Left forelimb (tissue), 1 donor: ENCODE results near the gene PDCD2L.
"Not testable (repeated sequence)": the region's sequence is repeated elsewhere in the genome, so short reads cannot be mapped to it uniquely, and the experiment has no call there.

ENCODE experiments used
- DNase-seq: peaks from one replicate; pipeline ENCODE4 v3.0.0-alpha.2; 2018; ENCODE audit warnings: low spot score

Gene PDCD2L

DNA sequence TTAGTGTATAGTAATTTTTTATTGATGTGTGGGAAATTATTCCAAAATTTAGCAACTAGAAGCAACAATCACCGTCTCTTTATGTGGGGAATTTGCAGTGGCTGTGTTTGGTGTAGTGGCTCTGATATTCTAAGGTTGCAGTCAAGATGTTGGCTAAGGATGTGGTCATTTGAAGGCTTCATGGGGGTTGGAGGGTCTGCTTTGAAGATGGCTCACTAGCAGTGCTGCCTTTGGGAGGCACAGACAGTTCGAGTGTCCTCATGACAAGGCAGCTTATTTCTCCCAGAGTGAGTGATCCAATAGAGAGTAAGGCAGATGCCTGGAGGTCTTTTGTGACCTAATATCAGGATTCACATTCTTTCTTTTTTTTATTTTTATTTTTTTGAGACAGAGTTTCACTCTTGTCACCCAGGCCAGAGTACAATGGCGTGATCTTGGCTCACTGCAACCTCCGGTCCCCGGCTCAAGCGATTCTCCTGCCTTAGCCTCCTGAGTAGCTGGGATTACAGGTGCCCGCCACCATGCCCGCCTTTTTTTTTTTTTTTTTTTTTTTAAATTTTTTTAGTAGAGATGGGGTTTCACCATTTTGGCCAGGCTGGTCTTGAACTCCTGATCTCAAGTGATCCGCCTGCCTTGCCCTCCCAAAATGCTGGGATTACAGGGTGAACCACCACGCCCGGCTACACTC, 30.5 kb upstream of the PDCD2L start:
- DNase-seq = no peak

DNA sequence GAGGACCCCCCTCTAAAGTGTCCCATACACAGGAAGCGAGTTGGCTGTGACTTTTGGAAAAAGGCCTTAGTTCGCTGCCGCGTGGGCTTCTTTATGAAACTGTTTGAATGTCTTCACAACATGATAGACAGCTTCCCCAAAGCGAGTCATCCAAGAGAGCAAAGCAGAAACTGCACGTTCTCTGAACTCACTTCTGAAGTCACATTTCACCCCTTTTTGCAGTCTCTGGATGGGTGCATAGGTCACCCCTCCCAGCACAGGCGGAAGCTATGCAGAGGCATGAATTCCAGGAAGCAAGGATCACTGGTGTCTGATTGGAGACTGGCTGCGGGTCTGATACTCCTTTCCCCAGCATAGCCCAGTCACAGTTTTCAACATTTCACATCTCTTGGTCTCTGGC, 28.6 kb upstream of the PDCD2L start:
- no peak for DNase-seq

DNA sequence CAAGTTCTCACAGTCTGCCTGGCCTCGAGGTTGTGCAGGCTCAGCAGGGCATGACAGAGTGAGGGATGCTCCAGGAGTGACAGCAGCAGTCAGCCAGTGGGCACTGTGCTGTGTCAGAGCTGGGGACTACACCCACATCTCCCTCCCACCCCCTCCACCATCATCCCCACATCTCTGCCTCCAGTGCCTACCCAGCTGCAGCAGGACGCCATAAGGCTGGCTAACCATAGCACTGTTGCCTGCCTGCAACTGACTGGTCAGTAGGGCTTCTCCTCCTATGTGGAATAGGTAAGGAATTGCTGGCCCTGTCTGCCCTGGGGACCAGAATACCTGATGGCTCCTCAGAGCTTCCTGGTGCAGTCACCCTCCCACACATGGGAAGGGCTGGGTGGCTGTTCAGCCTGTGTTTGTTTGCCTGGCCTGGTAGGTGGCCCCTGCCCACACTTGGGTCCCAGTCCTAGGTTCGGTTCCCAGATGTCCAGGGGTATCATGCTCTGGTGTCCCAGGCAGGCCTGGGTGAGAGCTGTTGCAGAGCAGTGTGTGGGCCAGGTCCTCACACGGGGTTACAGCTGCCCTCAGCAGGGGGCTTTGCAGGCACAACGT, 23.5 kb upstream of the PDCD2L start:
- no peak for DNase-seq

DNA sequence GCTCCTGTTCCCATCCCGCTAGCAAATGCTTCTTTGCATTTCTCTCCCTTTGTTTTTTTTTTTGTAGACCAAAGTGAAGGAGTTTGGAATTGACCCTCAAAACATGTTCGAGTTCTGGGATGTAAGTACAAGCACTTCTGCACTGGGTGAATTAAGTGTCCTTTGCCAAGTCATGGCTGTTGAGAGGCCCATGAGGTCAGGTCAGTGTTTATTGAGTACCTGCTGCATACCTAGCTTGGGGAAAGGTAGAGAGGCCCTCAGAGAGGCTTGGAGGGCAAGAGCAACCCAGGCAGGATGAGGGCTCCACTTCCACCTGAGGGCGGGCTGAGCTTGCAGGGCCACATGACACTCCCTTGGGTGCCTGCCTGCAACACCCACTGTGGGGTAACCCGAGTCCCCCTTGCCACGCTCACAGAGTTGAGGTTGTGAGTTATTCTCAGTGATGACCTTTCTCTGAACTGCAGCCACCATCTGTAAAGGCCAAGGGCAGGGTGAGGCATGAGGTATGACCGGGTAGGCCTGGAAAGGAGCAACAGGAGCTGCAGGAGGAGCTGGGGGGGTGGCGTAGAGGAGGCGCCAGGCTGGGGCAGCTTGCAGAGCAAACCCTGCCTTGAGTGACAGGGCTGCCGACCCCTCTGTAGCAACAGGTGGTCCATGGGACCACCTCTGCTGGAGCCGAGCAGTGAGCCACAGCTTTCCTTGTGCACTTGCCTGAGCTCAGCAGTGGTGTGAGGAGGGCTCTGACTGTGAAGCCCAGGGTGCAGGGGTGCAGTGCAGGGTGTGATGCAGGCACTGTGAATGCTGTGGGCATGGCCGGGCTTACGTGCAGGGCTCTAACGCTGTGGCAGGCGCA, 22.6 kb upstream of the PDCD2L start:
- no peak for DNase-seq

DNA sequence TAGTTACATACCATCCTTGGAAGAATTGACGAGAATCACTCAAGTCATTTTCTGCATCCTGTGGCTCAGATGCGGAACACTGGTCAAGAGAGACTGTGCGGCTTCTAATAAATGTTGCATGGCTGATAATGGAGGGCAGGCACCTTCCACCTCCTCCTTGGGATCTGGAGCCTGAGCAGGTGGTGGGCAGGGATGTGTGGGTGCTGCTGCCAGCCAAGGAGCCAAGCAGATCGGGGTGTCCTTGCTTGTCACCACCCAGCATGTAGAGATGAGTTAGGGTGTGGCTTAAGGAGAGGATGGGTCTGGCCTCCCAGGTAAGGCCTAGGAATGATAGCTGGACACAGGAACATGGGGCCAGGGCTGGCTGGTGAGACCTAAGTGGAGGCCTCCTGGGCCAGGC, 21.7 kb upstream of the PDCD2L start:
- no peak for DNase-seq

DNA sequence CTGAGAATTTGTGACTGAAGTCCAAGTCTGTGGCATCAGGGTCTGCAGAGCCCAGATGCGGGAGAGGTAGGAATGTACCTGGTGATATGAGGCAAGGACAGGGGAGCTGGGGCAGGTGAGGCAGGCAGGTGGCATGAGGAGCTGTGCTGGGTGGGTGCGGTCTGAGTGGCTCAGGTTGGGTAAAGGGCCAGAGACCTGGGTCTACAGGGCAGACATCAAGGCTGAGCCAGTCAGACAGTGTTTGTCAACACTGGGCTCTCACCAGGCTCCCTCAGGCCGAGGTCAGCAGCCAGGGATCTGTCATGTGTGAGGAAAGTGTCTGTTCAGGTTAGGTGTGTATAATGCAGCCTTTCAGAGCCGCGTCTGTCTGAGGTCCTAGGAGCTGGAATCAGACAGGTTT, 20.6 kb upstream of the PDCD2L start:
- DNase-seq = no peak

DNA sequence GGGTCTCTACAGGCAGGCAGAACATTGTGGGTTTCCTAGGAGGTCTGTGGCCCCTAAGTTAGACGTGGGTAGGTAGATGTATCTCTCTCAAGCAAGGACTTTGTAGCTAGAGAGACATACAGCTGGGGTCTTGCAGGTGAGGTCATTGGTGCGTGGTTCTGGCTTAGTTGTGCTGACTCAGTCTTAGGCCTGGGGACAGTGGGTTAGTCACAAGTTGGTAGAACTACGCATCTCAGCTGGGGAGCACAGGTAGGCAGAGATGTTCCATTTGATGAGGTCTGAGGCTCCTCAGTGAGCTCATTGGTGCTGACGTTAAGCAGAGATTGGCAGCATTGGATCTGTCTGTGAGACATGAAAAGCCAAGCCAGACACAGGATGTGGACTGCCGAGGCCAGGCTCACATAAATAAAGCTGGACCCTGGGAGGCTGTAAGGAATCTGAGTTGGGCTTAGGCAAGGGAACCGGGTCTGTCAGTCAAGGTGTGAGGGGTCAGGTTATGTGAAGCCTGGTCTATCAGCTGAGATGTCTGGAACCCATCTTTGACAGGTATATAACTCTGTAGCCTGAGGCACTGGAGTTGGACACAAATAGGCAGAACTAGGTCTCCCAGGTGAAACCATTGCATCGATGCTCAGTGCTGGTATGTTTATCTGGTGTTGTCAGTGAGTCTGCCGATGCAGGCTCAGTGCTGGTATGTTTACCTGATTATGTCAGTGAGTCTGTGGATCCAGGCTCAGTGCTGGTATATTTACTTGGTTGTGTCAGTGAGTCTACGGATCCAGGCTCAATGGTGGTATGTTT, 17.4 kb upstream of the PDCD2L start:
- no peak for DNase-seq

DNA sequence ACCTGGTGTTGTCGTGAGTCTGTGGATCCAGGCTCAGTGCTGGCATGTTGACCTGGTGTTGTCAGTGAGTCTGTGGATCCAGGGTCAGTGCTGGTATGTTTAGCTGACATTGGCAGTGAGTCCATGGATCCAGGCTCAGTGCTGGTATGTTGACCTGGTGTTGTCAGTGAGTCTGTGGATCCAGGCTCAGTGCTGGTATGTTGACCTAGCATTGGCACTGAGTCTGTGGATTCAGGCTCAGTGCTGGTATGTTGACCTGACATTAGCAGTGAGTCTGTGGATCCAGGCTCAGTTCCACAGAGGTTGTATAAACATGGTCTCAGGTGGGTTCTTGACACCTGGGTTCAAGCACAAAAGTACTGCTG, 16.8 kb upstream of the PDCD2L start:
- DNase-seq = no peak

DNA sequence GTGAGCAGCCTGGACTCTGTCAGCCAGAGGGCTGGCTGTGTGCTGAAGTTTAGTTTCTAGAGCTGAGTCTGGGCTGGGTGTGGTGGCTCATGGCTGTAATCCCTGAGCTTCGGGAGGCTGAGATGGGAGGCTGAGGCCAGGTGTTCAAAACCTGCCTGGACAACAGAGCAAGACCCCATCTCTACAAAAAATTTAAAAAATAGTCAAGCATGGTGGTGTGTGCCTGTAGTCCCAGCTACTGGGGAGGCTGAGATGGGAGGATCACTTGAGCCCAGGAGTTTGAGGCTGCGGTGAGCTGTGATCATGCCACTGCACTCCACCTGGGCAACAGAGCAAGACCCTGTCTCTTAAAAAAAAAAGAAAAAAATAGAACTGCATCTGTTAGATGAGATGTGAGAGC, 15.5 kb upstream of the PDCD2L start:
- DNase-seq = not testable (repeated sequence)

DNA sequence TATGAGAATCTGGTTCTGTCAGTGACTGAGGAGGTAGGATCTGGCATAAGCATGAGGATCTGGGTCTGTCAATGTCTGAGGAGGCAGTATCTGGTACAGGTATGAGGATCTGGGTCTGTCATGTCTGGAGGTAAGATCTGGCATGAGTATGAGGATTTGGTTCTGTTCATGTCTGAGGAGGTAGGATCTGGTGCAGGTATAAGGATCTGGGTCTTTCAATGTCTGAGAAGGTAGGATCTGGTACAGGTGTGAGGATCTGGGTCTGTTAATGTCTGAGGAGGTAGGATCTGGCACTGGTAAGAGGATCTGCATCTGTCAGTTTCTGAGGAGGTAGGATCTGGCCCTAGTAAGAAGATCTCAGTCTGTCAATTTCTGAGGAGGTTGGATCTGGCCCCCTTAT, 12.4 kb upstream of the PDCD2L start:
- DNase-seq = no peak

DNA sequence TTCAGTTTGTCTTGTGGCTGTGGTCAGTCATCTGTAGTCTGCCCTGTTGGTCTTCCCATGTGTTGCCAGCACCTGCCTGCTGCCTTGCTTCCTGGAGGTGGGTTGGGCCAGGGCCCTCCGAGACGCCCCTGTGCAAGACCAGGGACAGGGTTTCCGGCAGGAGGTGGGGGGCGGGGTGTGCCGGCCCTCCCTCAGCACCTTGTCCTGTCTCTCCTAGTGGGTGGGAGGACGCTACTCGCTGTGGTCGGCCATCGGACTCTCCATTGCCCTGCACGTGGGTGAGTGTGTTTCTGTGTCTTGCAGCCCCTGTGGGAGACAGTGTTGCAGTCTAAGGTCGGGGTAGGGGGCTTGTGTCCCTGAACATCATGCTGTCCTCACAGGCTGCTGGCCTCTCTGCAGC, 11.2 kb upstream of the PDCD2L start:
- no peak for DNase-seq

DNA sequence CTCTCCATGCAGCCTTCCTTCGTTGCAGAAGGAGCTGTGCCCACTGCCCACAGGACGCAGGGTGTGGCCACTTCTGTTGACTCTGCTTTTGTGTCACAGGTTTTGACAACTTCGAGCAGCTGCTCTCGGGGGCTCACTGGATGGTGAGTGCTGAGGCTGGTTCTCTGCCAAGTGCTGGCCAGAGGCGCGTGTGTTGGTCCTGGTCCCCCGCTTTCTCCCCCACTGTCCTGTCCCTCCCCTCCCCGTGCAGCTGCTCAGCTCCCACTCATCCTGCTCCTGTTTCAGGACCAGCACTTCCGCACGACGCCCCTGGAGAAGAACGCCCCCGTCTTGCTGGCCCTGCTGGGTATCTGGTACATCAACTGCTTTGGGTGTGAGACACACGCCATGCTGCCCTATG, 10.6 kb upstream of the PDCD2L start:
- DNase-seq = no peak

DNA sequence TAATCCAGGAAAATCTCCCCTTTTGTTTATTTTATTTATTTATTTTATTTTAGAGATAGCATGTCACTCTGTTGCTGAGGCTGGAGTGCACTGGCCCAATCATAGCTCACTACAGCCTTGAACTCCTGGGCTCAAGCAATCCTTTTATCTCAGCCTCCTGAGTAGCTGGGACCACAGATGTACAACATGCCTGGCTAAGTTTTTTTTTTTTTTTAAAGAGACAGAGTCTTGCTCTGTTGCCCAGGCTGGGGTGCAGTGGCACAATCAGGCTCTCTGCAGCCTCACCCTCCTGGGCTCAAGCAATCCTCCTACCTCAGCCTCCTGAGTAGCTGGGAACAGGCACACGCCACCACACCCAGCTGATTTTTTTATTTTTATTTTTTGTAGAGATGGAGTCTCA, 6.3 kb upstream of the PDCD2L start:
- no peak for DNase-seq

DNA sequence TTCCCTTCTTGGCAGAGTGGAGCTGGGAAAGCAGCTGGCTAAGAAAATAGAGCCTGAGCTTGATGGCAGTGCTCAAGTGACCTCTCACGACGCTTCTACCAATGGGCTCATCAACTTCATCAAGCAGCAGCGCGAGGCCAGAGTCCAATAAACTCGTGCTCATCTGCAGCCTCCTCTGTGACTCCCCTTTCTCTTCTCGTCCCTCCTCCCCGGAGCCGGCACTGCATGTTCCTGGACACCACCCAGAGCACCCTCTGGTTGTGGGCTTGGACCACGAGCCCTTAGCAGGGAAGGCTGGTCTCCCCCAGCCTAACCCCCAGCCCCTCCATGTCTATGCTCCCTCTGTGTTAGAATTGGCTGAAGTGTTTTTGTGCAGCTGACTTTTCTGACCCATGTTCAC, 4.3 kb upstream of the PDCD2L start:
- DNase-seq = no peak

DNA sequence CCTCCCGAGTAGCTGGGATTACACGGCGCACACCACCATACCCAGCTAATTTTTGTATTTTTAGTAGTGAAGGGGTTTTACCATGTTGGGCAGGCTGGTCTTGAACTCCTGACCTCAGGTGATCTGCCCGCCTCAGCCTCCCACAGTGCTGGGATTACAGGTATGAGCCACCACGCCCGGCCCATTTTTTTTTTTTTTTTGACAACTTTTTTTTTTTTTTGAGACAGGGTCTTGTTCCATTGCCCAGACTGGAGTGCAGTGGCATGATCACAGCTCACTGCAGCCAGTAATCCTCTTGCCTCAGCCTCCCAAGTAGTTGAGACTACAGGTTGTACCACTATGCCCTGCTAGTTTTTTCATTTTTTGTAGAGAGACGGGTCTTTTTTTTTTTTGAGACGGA, 3.4 kb upstream of the PDCD2L start:
- not testable (repeated sequence) for DNase-seq

DNA sequence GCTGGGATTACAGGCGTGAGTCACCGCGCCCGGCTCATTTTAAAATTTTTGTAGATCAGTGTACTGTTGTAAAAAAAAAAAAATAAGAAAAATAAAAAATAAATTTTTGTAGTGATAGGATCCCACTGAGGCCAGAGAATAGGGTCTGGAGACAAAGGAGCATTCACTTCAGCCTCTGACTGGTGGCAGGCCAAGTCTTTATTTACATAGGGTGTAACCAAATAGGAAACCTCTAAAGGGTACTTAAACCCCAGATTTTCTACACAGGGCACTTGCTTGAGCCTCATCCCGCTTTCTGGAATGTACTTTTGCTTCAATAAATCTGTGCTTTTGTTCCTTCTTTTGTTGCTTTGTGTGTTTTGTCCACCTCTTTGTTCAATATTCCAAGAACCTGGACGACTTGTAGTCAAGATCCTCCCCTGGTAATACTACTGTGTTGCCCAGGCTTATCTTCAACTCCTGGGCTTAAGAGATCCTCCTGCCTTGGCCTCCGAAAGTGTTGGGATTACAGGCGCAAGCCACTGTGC, 2.1 kb upstream of the PDCD2L start:
- no peak for DNase-seq

DNA sequence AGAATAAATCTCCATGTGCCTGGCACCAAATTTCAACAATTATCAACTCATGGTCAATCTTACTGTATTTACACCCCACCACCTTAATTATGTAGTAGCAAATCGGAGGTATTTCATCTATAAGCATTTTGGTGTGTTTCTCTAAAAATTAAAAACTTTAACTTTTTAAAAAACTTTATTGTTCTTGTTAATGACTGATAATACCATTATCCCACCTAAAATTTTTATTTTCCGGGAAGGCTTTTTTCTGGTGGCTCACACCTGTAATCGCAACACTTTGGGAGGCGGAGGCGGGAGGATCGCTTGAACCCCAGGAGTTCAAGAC, 453 bp upstream of the PDCD2L start:
- no peak for DNase-seq

DNA sequence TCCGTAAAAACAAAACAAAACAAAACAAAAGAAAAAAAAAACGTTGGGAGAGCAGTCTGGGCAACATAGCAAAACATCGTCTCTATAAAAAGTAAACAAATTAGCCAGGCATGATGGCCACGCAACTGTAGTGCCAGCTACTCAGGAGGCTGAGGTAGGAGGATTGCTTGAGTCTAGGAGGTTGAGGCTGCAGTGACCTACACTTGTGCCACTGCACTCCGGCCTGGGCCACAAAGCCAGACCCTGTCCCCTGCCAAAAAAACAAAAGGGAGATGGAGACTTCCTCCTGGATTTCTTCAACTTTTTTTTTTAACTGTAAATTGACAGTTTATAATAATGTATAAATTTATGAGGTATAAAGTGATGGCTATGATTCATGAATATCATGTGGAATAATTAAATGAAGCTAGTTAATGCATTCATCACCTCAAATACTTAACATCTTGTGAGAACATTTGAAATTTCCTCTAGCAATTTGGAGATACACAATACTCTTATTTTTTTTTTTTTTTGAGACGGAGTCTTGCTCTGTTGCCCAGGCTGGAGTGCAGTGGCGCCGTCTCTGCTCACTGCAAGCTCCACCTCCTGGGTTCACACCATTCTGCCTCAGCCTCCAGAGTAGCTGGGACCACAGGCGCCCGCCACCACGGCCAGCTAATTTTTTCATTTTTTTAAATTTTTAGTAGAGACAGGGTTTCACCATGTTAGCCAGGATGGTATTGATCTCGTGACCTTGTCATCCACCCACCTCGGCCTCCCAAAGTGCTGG, 1.9 kb downstream of the PDCD2L start:
- no peak for DNase-seq

DNA sequence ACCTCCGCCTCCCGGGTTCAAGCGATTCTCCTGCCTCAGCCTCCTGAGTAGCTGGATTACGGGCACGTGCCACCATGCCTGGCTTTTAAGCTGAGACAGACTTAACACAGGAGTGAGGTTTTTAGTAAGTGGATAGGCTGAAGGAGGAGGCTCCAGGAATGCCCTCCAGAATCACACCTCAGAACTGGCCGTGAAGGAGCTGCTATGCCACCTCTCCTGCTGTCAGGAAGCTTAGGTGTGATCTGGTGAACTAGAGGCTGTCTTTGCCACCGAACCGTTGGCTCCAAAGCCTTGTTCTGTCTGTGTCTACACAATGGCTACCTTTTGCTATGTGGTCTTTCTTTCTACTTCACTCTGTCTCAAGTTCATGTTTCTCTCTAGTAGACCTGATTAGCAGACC, 4.2 kb downstream of the PDCD2L start:
- no peak for DNase-seq

DNA sequence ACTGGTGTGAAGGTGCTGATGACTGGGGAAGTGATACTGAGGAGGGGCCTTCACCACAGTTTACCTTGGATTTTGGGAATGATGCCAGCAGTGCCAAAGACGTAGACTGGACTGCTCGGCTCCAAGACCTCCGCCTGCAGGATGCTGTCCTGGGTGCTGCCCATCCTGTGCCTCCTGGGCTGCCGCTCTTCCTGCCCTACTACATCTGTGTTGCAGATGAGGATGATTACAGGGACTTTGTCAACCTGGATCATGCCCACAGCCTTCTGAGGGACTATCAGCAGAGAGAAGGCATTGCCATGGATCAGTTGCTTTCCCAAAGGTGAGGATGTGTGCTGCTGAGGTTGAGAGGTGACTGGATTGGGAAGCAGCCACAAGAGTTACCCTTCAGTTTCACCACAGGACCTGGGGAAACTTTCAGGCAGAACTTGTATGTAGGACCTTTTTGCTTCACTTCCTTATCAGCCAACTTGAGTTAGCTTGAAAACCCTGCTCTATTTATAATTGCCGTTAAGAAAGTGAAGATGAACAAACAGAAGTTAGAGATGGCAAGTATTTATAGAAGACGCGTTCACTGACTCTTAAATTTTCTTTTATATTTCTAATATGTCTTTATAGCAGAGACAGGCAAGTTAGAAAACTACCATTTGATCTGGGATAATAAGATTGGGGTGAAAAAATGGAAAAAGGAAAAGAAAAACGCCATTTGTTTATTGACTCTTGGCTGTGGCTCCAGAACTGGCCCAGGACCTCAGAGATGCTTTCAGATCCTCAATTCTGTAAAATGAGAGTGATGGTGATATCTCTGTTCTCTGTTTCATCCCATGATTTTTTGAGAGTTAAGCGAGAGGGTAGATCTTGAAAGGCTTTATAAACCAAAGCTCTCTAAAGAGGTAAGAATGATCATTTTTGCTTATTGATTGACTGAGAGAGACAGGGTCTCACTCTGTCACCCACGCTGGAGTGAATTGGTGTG, 5.3 kb downstream of the PDCD2L start:
- DNase-seq = no peak
